ENCODE results near the gene LGALS9B. TPM values are rescaled to one million over a fixed set of nuclear protein-coding genes. Genes with fewer than 3 reads are reported as not detected.
"Not testable (repeated sequence)": the region's sequence is repeated elsewhere in the genome, so short reads cannot be mapped to it uniquely, and the experiment has no call there.

Gene LGALS9B
- total RNA-seq, 6 donors from 2014 or later, result 3.0 TPM; not detected in 5

DNA sequence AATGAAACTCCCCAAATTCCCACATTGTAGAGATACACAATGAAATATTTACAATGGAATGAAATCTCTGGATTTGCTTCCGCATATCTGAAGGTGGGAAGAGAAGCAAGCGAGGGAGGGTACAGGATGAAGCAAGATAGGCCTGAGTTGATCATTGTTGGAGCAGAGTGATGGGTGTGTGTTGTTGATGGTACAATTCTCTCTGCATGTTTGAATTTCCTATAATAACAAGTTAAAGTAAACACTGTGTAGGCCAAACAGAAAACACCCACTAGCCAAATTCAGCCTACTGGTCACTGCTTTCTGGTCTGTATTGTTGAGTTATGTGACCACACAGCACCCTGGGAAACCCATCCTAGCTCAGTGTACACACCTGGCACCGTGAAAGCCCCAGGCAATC, 5.2 kb downstream of the LGALS9B start:
- no CpG with 5 or more reads among the region's 3 CpGs for WGBS, 2 donors
- not testable (repeated sequence) for H3K4me1 ChIP-seq; H3K27ac ChIP-seq; ATAC-seq (ENCODE audit: low FRiP score in 2 of 2); H3K27me3 ChIP-seq; DNase-seq; H3K9me3 ChIP-seq; H3K36me3 ChIP-seq; H3K4me3 ChIP-seq

DNA sequence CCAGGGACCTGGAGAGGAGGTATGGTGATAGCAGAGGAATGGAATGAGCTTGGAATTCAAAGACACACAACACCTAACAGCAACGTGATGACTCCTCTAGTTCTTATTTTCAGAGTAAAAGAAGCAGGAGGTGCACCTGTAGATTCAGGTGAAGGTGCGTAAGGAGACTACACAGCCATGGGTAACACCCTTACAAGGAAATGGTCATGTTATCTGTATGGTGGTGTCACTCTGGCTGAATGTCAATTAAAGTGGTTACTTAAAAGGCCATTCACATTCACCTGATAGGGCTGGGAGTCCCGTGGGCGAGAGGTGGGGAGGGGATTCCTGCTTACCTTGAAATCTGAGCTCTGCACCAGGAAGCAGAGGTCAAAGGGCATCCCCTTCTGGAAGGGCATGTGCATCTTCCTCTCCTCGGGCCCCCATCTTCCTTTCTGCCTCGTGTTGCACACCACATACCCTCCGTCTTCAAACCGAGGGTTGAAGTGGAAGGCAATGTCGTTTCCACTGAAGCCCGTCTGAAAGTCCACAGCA, 9.4 kb downstream of the LGALS9B start:
- H3K4me1 ChIP-seq; H3K27me3 ChIP-seq; H3K4me3 ChIP-seq; ATAC-seq (ENCODE audit: low FRiP score in 2 of 2); H3K9me3 ChIP-seq; DNase-seq; H3K36me3 ChIP-seq; H3K27ac ChIP-seq: not testable (repeated sequence)
- 76 to 84% methylated on average over 5 to 6 of the region's 10 CpGs for WGBS, 2 donors

GRCh38 chr17:20455106-20455505, 12.2 kb downstream of the LGALS9B start:
- H3K36me3 ChIP-seq; H3K4me3 ChIP-seq; ATAC-seq (ENCODE audit: low FRiP score in 2 of 2); DNase-seq; H3K4me1 ChIP-seq; H3K9me3 ChIP-seq; H3K27me3 ChIP-seq; H3K27ac ChIP-seq: not testable (repeated sequence)
- WGBS, 2 donors, result 100% methylated on average over 1 of the region's 10 CpGs; no CpG with 5 or more reads in 1 of the 2 donors

DNA sequence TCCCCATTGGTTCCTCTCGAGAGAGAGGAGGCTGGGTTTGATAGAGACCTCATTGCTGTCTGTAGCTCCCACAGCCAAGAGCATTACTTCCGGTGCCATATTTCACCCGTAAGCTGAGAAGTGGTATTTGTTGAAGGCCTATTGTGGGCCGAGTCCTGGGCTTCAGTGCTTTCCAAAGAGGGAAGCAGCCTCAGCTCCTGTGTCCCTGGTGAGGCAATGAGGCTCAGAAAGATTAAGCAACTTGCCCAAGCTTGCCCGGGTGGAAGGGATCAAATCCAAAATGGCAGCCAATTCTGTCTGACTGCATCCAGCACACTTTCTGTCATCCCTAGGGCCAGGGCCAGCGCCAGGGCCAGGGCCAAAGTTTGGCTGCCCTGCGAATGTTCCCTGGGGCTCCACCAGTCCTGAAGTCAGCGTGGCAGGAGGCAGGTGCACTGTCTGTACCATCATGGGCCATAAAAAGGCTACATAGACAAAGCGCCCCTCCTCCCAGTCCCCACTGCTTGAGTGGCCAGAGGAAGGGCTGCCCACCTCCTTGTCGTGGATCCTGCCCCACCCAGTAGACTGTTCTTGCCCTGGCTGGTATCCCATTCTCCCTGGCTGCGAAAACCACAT, 13.4 kb downstream of the LGALS9B start:
- WGBS, 2 donors, result 71% methylated on average over 1 of the region's 11 CpGs; no CpG with 5 or more reads in 1 of the 2 donors
- not testable (repeated sequence) for ATAC-seq (ENCODE audit: low FRiP score in 2 of 2); H3K9me3 ChIP-seq; H3K4me1 ChIP-seq; H3K36me3 ChIP-seq; DNase-seq; H3K27me3 ChIP-seq; H3K4me3 ChIP-seq; H3K27ac ChIP-seq

DNA sequence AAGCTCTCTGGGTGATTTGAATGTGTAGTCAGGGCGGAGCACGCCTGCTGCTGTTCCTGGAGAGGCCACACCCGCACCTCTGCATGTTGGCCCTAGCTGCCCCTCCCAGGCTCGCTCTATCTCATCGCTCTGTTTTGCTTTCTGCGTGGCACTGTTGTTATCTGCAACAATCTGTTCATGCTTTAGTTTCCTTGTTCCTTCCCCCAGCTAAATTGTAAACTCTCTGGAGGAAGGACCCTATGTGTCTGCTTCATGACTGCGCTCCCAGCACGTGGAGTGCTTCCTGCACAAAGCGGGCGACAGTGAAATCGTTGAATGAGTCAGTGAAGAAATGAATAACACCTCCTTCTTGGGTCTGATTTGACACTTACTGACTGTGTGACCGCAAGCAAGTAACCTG, 16.5 kb downstream of the LGALS9B start:
- DNase-seq; H3K4me1 ChIP-seq; H3K9me3 ChIP-seq; H3K27ac ChIP-seq; H3K36me3 ChIP-seq; H3K4me3 ChIP-seq; ATAC-seq (ENCODE audit: low FRiP score in 2 of 2); H3K27me3 ChIP-seq: not testable (repeated sequence)
- WGBS, 2 donors, result 23% methylated on average over 8 of the region's 12 CpGs; no CpG with 5 or more reads in 1 of the 2 donors

DNA sequence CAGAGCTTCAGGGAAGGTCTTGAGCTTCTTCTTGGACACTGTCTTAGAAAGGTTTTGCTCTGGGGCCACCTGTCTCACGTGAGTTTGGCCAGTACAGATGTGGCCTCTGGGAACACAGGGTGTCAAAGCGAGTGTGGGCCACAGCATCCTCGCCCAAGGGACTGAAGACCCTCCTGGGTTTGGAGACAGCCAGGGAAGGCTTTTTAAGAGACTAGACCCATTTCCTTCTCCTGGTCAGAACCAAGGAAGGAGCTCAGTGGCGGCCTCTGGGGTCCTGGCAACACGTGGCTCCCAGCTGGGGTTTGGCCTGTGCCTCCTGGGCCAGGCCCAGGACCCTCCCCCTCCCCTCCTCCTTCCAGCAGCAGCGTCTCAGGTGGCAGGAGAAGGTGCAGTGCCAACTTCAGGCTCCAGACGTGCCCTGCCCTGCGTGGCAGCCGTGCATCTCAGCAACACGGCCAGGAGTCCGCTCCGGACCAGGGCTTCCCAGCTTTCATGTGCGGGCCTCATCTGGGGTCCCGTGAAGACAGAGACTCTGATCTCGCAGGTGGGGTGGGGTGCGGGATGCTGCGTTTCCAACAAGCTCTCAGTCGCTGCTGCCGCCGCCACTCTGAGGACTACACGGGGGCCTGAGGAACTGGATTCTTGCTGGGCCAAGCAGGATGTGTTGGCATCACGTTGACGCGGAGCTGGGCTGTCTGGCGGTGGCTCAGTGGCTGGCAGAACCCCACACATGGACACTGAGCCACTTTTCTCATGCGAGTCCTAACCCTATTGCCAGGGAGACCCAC, 19.6 kb downstream of the LGALS9B start:
- H3K36me3 ChIP-seq; H3K27ac ChIP-seq; H3K4me1 ChIP-seq; H3K9me3 ChIP-seq; H3K27me3 ChIP-seq; H3K4me3 ChIP-seq; ATAC-seq (ENCODE audit: low FRiP score in 2 of 2): not testable (repeated sequence)
- 93 to 100% methylated on average over 5 to 20 of the region's 26 CpGs for WGBS, 2 donors
- peak in 1 of 2 donors; percentile 60 for DNase-seq

GRCh38 chr17:20446895-20447294, 20.4 kb downstream of the LGALS9B start:
- not testable (repeated sequence) for H3K27me3 ChIP-seq; DNase-seq; H3K27ac ChIP-seq; H3K9me3 ChIP-seq; H3K36me3 ChIP-seq; ATAC-seq (ENCODE audit: low FRiP score in 2 of 2); H3K4me3 ChIP-seq; H3K4me1 ChIP-seq
- 68 to 69% methylated on average over 6 of the region's 6 CpGs for WGBS, 2 donors

DNA sequence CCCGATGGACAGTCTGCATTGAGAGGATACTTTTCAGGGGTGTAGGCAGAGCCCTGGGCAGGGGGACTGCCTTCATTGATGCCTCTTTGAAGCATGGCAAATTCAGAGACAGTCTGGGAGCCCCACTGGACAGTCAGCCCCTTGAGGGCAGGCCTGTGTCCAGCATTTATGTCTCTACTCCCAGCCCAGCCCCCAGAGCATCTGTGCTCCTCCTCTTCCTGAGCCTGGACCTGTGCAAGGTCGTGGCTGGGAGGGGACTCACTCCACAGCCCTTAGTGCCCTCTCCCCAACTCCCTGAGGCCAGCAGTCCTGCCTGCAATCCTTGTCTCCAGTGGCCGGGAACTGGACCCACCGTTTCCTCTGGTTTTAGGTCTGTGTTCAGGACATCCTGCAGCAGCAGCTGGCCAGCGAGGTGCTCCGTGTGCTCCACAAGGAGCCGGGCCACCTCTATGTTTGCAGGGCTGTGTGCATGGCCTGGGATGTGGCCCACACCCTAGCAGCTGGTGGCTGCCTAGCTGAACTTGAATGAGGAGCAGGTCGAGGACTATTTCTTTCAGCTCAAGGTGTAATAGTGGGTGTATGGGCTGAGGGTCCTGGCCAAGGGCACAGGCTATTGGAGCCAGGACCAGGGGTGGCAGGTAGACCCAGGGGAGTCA, 22.6 kb downstream of the LGALS9B start:
- not testable (repeated sequence) for ATAC-seq (ENCODE audit: low FRiP score in 2 of 2); H3K36me3 ChIP-seq; DNase-seq; H3K4me1 ChIP-seq; H3K27me3 ChIP-seq; H3K9me3 ChIP-seq; H3K4me3 ChIP-seq; H3K27ac ChIP-seq
- WGBS, 2 donors, result 90% methylated on average over 3 of the region's 8 CpGs; no CpG with 5 or more reads in 1 of the 2 donors

- H3K4me3 ChIP-seq; H3K36me3 ChIP-seq; H3K9me3 ChIP-seq; H3K27me3 ChIP-seq; ATAC-seq (ENCODE audit: low FRiP score in 2 of 2); H3K27ac ChIP-seq; H3K4me1 ChIP-seq: not testable (repeated sequence)
- 92 to 96% methylated on average over 2 to 11 of the region's 16 CpGs for WGBS, 2 donors
- DNase-seq, result peak in 1 of 2 donors; percentile 62
Observed at GRCh38 chr17:20444173-20444572, 23.2 kb downstream of the LGALS9B start.

GRCh38 chr17:20443632-20444031, 23.7 kb downstream of the LGALS9B start:
- not testable (repeated sequence) for H3K4me1 ChIP-seq; H3K36me3 ChIP-seq; H3K4me3 ChIP-seq; H3K27me3 ChIP-seq; H3K9me3 ChIP-seq; ATAC-seq (ENCODE audit: low FRiP score in 2 of 2); DNase-seq; H3K27ac ChIP-seq
- 81% methylated on average over 2 of the region's 9 CpGs; no CpG with 5 or more reads in 1 of the 2 donors for WGBS, 2 donors

DNA sequence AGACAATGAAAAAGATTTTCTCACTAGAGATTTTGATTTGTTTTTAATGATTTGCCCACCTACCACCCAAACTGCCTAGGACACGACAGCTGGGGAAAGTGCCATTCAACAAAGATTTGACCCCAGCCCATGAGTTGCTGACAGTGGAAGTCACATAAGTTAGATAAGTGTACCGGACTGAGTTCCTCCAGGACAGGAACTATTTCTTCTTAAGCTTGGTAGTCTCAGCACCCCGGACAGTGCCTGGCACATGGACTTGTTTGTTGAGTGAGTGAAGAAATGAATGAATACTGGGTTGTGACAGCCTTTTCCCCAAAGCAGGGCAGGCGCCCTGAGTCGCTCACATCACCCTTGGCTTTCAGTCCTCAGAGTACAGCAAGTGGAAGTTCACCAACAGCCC, 26.7 kb downstream of the LGALS9B start:
- H3K36me3 ChIP-seq; H3K9me3 ChIP-seq; H3K27me3 ChIP-seq; DNase-seq; ATAC-seq (ENCODE audit: low FRiP score in 2 of 2); H3K4me3 ChIP-seq; H3K4me1 ChIP-seq; H3K27ac ChIP-seq: not testable (repeated sequence)
- 48% methylated on average over 3 of the region's 5 CpGs; no CpG with 5 or more reads in 1 of the 2 donors for WGBS, 2 donors

GRCh38 chr17:20435166-20435565, 32.2 kb downstream of the LGALS9B start:
- not testable (repeated sequence) for DNase-seq; H3K4me1 ChIP-seq; H3K4me3 ChIP-seq; ATAC-seq (ENCODE audit: low FRiP score in 2 of 2); H3K36me3 ChIP-seq; H3K27me3 ChIP-seq; H3K27ac ChIP-seq; H3K9me3 ChIP-seq
- WGBS, 2 donors, result 75 to 80% methylated on average over 3 of the region's 3 CpGs

DNA sequence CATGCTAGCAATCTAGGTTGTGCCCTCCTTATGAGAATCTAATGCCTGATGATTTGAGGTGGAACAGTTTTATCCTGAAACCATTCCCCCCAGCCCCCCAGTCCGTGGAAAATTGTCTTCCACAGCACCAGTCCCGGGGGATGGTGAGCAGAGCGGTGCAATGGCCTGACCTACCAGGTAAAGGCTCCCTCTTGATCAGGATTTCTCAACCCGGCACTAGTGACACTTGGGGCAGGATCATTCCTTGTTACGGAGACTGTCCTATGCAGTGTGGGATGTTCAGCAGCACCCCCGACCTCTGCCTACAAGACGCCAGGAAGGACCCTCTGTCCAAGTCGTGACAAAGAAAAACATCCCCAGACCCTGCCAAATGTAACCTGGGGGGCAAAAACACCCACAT, 34.0 kb downstream of the LGALS9B start:
- H3K4me3 ChIP-seq; H3K9me3 ChIP-seq; DNase-seq; H3K27ac ChIP-seq; H3K36me3 ChIP-seq; ATAC-seq (ENCODE audit: low FRiP score in 2 of 2); H3K27me3 ChIP-seq; H3K4me1 ChIP-seq: not testable (repeated sequence)
- WGBS, 2 donors, result 63 to 100% methylated on average over 3 to 6 of the region's 8 CpGs
